GM19463 (cell line): ENCODE data around the gene PPP2R5D.
"Not testable (repeated sequence)": the region's sequence is repeated elsewhere in the genome, so short reads cannot be mapped to it uniquely, and the experiment has no call there.

Source experiments
- ATAC-seq: cut with Tn5 transposase; IDR thresholded peaks from one replicate; pipeline ENCODE4 v1.9.1; 2021; ENCODE audit warnings: mild to moderate bottlenecking, moderate library complexity; ENCODE audit not compliant: unreplicated experiment

PPP2R5D gene

DNA sequence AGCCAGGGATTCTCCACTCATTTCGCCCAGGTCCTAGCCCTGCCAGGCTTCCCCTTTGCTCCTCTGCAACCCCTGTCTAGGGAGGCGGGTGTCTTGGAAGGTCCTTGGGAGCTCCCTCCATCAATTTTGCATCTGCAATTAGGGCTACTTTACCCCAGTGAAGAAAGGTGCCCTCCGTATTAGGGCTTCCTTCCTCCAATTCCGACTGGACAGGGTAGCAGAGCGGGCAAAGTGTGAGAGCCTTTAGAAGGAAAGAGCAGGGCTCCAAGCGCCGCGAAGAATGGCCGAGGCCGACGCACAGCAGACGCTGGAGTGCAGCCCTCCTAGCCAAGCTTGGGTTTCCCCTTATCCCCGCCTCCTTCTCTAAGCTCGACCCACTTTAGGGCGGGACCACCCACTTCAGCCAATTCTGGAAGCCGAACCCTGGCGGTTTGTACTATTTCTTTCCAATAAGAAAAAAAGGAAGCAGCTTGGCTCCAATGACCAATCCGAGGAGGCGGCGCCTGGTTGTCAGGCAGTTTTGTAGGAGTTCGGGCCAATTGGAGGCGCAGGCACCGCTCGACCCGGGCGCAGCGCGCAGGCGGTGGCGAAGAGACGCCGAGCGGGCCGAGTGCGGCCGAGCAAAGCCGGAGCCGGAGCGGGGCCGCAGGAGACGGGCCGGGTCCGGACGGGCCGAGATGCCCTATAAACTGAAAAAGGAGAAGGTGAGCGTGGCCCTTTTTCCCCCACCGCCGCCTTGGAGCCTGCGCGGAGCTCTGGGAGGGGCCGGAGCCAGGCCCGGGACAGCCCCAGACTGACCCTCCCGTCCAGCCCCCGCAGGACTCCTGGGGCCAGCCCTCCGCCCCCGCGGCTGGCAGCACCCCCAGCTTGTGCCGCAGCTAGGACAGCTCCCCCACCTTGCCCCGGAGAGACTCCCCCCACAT, at the start of gene PPP2R5D:
Gene PPP2R5D (plus strand): TSS at position 570 of the 923 bp plus-strand sequence. CDS start 108 bp downstream, at position 678.
- peak; percentile 91 for ATAC-seq

- no peak for ATAC-seq
Observed at GRCh38 chr6:42935322-42935721, 49.0 kb upstream of the PPP2R5D start.

DNA sequence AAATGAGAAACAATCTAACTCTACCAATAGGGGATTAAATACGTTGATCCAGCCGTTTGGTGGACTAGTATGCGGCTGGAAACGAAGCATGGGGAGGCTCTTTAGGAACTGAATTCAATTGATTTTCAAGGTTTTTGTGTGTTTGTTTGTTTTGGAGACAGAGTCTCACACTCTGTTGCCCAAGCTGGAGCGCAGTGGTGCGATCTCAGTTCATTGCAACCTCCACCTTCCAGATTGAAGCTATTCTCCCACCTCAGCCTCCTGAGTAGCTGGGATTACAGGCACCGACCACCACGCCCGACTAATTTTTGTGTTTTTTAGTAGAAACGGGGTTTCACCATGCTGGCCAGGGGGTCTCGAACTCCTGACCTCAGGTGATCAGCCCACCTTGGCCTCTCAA, 48.0 kb upstream of the PPP2R5D start:
- no peak for ATAC-seq

DNA sequence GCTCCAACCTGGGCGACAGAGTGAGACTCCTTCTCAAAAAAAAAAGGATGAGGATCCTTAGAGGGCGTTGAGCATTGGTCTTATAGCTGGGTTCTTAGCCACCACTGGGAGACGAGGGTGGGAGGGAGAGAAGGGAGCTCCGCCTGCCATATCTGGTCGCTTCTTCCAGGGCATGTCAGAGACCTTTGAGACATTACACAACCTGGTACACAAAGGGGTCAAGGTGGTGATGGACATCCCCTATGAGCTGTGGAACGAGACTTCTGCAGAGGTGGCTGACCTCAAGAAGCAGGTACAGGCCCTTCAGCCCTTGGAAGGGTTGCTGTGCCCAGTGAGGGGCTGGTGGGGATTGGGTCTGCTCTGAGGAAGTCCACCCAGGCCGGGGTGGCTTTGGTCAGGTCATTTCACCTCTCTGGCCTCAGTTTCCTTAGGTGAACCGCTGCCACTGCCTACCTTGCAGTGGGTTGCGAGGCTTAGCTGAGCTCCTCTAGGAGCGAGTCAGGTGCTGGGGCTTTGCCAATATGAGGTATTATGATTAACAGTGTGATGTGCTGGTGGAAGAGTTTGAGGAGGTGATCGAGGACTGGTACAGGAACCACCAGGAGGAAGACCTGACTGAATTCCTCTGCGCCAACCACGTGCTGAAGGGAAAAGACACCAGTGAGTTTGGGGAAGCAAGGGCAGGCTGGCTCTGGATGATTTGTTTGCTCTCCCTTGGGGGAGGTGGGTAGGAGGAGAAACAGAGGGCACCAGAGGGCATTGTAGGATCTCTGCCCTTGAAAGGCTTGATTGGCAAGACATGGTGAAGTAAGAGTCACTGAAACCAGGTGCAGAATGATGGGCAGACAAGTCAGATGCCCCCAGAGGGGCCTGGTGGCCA, 46.6 kb upstream of the PPP2R5D start:
- no peak for ATAC-seq

DNA sequence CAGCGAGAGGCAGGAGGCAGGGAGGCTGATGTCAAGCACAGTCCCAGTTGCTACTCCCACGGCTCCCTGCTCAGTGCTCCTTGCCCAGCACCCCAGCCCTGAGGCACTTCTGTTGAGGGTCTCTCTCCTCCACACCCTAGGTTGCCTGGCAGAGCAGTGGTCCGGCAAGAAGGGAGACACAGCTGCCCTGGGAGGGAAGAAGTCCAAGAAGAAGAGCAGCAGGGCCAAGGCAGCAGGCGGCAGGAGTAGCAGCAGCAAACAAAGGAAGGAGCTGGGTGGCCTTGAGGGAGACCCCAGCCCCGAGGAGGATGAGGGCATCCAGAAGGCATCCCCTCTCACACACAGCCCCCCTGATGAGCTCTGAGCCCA, 46.0 kb upstream of the PPP2R5D start:
- no peak for ATAC-seq

DNA sequence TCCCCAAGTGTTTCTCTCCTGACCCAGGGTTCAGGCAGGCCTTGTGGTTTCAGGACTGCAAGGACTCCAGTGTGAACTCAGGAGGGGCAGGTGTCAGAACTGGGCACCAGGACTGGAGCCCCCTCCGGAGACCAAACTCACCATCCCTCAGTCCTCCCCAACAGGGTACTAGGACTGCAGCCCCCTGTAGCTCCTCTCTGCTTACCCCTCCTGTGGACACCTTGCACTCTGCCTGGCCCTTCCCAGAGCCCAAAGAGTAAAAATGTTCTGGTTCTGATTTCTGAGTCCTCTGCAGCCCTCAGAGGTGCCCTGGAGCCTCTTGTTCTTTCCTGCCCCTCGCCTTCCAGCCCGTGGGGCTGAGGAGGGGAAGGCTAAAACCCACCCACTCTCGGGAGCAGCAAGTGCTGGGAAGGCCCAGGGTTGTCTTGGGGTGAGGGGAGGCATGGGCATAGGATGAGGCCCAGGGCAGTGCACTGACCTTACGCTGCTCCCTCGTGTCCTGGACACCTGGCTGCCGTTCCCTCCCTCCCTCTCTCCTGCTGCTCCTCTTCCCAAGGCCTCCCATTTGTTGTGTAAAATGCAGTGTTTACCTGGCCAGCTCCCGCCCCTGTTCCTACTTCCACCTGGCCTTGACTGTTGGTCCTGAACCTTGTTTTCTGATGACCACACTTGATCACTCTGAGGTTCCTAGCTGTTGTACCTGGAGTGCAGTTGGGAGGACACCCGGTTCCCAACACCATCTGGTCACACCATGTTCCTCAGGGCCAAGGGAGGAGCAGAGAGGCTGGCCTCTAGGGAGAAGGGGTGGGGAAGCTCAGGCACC, 45.2 kb upstream of the PPP2R5D start:
- ATAC-seq, result no peak

DNA sequence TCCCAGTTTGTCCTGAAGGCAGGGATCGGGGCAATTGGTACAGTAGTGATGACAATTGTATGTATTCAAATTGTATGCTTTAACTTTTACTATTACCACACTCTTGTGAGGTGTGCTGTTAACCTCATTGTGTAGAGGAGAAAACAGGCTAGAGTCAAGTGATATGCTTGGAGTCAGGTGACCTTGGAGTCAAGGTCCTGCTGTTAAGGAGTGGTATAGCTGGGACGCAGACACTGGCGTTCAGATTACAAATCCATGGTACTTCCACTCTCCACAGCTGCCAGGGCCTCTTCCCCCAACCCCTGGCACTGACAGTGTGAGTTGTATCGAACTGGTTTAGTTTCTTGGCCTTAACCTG, 44.6 kb upstream of the PPP2R5D start:
- ATAC-seq, result no peak

- ATAC-seq, result no peak
Observed at GRCh38 chr6:42940493-42941045, 43.8 kb upstream of the PPP2R5D start.

DNA sequence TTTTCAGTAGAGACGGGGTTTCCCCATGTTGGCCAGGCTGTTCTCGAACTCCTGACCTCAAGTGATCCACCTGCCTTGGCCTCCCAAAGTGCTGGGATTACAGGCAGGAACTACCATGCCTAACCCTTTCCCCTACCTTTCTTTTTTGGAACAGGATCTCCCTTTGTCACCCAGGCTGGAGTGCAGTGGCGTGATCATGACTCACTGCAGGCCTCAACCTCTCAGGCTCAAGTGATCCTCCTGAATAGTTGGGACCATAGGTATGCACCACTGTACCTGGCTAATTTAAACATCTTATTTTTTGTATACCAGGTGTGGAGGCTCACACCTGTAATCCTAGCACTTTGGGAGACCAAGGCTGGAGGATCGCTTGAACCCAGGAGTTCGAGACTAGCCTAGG, 43.0 kb upstream of the PPP2R5D start:
- ATAC-seq, result not testable (repeated sequence)

DNA sequence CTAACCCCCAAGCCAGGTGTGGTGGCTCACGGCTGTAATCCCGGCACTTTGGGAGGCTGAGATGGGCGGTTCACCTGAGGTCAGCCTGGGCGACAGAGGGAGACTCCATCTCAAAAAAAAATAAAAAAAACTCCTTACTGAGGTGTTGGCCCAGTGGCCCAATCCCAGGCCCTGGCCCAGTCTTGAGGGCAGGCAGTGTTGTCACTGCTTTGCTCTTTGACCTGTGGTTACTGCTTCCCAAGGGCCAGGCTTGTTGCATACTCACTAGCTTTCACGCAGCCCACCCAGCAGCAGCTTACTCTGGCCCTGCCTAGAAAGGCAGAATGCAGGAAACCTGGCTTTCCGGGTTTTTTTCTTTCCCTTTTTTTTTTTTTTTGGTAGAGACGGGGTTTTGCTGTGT, 41.9 kb upstream of the PPP2R5D start:
- no peak for ATAC-seq

GRCh38 chr6:42947950-42948349, 36.4 kb upstream of the PPP2R5D start:
- ATAC-seq, result no peak

GRCh38 chr6:42952389-42952788, 32.0 kb upstream of the PPP2R5D start:
- ATAC-seq, result no peak

GRCh38 chr6:42954405-42954804, 30.0 kb upstream of the PPP2R5D start:
- ATAC-seq, result not testable (repeated sequence)

DNA sequence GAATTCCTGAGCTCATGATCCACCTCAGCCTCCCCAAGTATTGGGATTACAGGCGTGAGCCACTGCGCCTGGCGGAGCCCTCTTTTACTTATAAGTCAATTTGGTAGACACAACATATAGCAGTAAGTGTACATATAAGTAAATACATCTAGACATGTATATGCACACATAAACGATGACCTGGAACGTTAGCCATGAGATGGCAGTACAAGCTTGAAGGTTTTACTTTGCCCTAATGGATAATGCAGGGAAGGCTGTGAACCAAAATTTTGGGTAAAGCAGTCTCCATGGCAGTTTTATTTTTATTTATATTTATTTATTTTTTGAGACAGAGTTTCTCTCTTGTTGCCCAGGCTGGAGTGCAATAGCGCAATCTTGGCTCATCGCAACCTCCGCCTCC, 26.2 kb upstream of the PPP2R5D start:
- ATAC-seq, result no peak

- no peak for ATAC-seq
Observed at GRCh38 chr6:42959917-42960242, 24.5 kb upstream of the PPP2R5D start.

- ATAC-seq, result no peak
Observed at GRCh38 chr6:42960243-42961019, 23.9 kb upstream of the PPP2R5D start, which contains the start of gene GNMT. Gene GNMT (plus strand): TSS chr6:42960754. CDS start chr6:42960768, 14 bp downstream.

DNA sequence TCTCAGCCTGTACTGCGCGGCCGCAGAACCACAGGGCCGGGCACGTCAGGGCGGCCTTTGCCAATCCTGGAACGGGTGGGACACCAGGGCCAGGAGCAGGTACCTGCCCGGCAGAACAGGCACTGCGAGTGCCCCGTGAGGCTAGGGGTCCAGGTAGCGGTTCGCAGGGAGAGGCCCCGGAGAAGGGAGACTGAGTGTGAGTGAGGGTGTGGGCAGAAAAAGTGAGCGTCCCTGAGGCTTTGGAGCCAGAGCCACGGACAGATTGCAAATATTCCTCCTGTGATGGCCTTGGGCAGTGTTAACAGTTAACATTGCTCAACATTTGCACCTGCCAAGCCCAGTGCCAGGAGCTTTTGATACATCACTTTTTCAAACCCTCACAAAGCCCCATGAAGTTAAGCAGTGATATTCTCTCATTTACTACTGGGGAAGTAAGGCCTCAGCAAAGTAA, 23.3 kb upstream of the PPP2R5D start:
- no peak for ATAC-seq

- ATAC-seq, result no peak
Observed at GRCh38 chr6:42962096-42962495, 22.3 kb upstream of the PPP2R5D start.

DNA sequence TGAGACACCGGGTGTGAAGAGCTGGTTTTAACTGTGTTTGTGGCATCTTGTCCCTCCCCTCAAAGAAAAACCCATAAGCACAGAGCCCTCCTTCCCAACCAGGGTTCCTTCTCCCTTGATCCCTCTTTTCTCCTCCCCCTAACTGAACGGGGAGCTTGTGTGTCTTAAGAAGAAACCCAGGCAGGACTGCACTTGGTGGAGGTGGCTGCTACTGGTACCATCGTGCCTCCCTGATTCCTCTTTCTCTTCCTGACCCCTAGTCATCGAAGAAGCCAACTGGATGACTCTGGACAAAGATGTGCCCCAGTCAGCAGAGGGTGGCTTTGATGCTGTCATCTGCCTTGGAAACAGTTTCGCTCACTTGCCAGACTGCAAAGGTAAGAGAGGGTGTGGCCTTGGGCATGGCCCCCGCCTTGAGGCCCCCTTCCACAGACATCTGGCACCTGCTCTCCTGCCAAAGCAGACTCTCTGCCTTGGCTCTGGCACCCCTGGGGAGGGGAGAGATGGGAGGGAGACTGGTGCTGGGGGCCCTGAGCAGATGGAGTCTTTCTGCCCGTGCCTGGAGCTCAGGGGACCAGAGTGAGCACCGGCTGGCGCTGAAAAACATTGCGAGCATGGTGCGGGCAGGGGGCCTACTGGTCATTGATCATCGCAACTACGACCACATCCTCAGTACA, 21.7 kb upstream of the PPP2R5D start:
- ATAC-seq, result no peak
